Hepatocyte (in vitro differentiated cells): ENCODE results near the gene MMD.

Experiments
- CTCF ChIP-seq: fragments of 200-600 bp; sonication (generic); IDR thresholded peaks from 2 replicates; pipeline ENCODE4 v1.5.1; 2016; ENCODE audit warnings: antibody characterized with exemption, mild to moderate bottlenecking; ENCODE audit not compliant: poor library complexity
- EZH2 ChIP-seq: fragments of 200-600 bp; sonication (generic); IDR thresholded peaks from 2 replicates; pipeline ENCODE4 v1.6.1; 2016; ENCODE audit warnings: antibody characterized with exemption, mild to moderate bottlenecking, borderline replicate concordance
- EZH2phosphoT487 ChIP-seq: fragments of 200-600 bp; sonication (generic); IDR thresholded peaks from one replicate; pipeline ENCODE4 v1.6.1; 2018; ENCODE audit warnings: antibody characterized with exemption, mild to moderate bottlenecking, low read depth, moderate library complexity; ENCODE audit not compliant: unreplicated experiment, severe bottlenecking

GRCh38 chr17:55368706-55369105, 52.9 kb downstream of the MMD start:
- TF ChIP-seq CTCF (no peak), EZH2phosphoT487 (no peak), EZH2 (no peak)
